H1 (cell line): Measurements from ENCODE around the gene BCKDHA. TPM values are rescaled to one million over a fixed set of nuclear protein-coding genes. Genes with fewer than 3 reads are reported as not detected.

Experiments
- CTCF ChIA-PET: fragments of 300-600 bp; sonication (Branson Sonifier 250); formaldehyde crosslinking; loops from one replicate; lab custom pipeline; 2021; ENCODE audit not compliant: partially characterized antibody; lab: Charles Lee
- POLR2A ChIA-PET: fragments of 300-600 bp; sonication (Branson Sonifier 250); formaldehyde crosslinking; loops from one replicate; lab custom pipeline; 2021; ENCODE audit warnings: inconsistent platforms; ENCODE audit not compliant: partially characterized antibody; lab: Charles Lee
- DNase-seq, 2 experiments: peaks; one replicate each; pipeline versions ENCODE4 v3.0.0 to v3.0.0-alpha.2; 2010 to 2022; ENCODE audit warnings: low spot score in 2 of 2, low read depth in 1 of 2, mixed read lengths in 1 of 2
- FAIRE-seq: peaks from 2 replicates; lab custom pipeline; 2011; peaks lifted over from hg19 to GRCh38; lab: Jason Lieb, UNC
- H2AFZ ChIP-seq: 2 replicates; pipeline ENCODE4 v1.8.1; 2012; ENCODE audit warnings: low read length, inconsistent platforms
- H2AK5ac ChIP-seq: 2 replicates; pipeline ENCODE4 v1.6.1; 2013; ENCODE audit warnings: low read depth, low read length
- H2BK120ac ChIP-seq: replicated peaks from 2 replicates; pipeline ENCODE3; 2013; ENCODE audit warnings: low read depth, low read length, inconsistent platforms
- H2BK12ac ChIP-seq: 2 replicates; pipeline ENCODE4 v1.6.1; 2013; ENCODE audit warnings: low read depth, low read length
- H2BK15ac ChIP-seq: 2 replicates; pipeline ENCODE4 v1.6.1; 2013; ENCODE audit warnings: low read length
- H2BK20ac ChIP-seq: 2 replicates; pipeline ENCODE4 v1.6.1; 2013; ENCODE audit warnings: low read length
- H2BK5ac ChIP-seq: 2 replicates; pipeline ENCODE4 v1.6.1; 2013; ENCODE audit warnings: low read depth, low read length
- H3K14ac ChIP-seq: 2 replicates; pipeline ENCODE4 v1.6.1; 2013; ENCODE audit warnings: inconsistent platforms; ENCODE audit not compliant: insufficient read length
- H3K18ac ChIP-seq: 2 replicates; pipeline ENCODE4 v1.6.1; 2013; ENCODE audit warnings: low read length; ENCODE audit errors: extremely low read depth
- H3K23ac ChIP-seq: 2 replicates; pipeline ENCODE4 v1.6.1; 2013; ENCODE audit warnings: inconsistent platforms; ENCODE audit not compliant: insufficient read length
- H3K23me2 ChIP-seq: 2 replicates; pipeline ENCODE4 v1.6.1; 2013; ENCODE audit warnings: low read depth, low read length
- H3K27ac ChIP-seq: 2 replicates; pipeline ENCODE4 v1.6.1; 2011; ENCODE audit warnings: low read depth, low read length, inconsistent platforms
- H3K27me3 ChIP-seq, 4 experiments: replicated peaks in 1 of 4; 1 replicate in 1 of 4; 2 replicates in 3 of 4; pipeline versions ENCODE4 v1.6.1 to v1.8.1; 2011 to 2013; ENCODE audit warnings: low read length in 3 of 4, mild to moderate bottlenecking in 3 of 4, inconsistent platforms in 2 of 4, mixed read lengths in 2 of 4, moderate library complexity in 1 of 4; ENCODE audit not compliant: control insufficient read depth in 3 of 4, insufficient read depth in 3 of 4; ENCODE audit errors: extremely low read depth in 1 of 4
- H3K36me3 ChIP-seq, 4 experiments: 2 replicates each; pipeline versions ENCODE4 v1.6.1 to v1.8.1; 2011 to 2013; ENCODE audit warnings: mild to moderate bottlenecking in 4 of 4, low read length in 3 of 4, moderate library complexity in 2 of 4, control low read depth in 1 of 4, inconsistent platforms in 1 of 4; ENCODE audit not compliant: insufficient read depth in 4 of 4, control insufficient read depth in 2 of 4
- H3K4ac ChIP-seq: replicated peaks from 2 replicates; pipeline ENCODE3; 2013; ENCODE audit warnings: low read length, low read depth, mixed read lengths, inconsistent platforms; ENCODE audit not compliant: insufficient read length
- H3K4me1 ChIP-seq, 4 experiments: replicated peaks in 1 of 4; 1 replicate in 1 of 4; 2 replicates in 3 of 4; pipeline versions ENCODE4 v1.6.1 to v1.8.1; 2011 to 2013; ENCODE audit warnings: low read length in 3 of 4, inconsistent platforms in 2 of 4, mixed read lengths in 1 of 4; ENCODE audit not compliant: insufficient read depth in 4 of 4, control insufficient read depth in 3 of 4
- H3K4me2 ChIP-seq, 2 experiments: 2 replicates each; pipeline versions ENCODE4 v1.6.1 to v1.8.1; 2011 to 2013; ENCODE audit warnings: low read depth in 2 of 2, low read length in 2 of 2, control low read depth in 1 of 2, inconsistent platforms in 1 of 2, mild to moderate bottlenecking in 1 of 2; ENCODE audit not compliant: insufficient read depth in 1 of 2
- H3K4me3 ChIP-seq, 4 experiments: fragments of 200-600, 300-600 bp in 1 of 4; sonication (generic), shearing (Covaris generic), sonication (Bioruptor Twin) in 1 of 4; 2 replicates each; pipeline versions ENCODE4 v1.5.1 to v1.8.1; 2011 to 2016; ENCODE audit warnings: low read length in 4 of 4, low read depth in 3 of 4, control low read depth in 2 of 4, inconsistent platforms in 2 of 4, mild to moderate bottlenecking in 2 of 4, mixed read lengths in 1 of 4, moderate library complexity in 1 of 4; ENCODE audit not compliant: insufficient read depth in 2 of 4; ENCODE audit errors: extremely low read depth in 1 of 4
- H3K56ac ChIP-seq: replicated peaks from 2 replicates; pipeline ENCODE3; 2013; ENCODE audit warnings: low read depth, mild to moderate bottlenecking, mixed read lengths, low read length, inconsistent platforms; ENCODE audit not compliant: insufficient read length
- H3K79me1 ChIP-seq: 2 replicates; pipeline ENCODE4 v1.6.1; 2013; ENCODE audit warnings: low read depth, low read length, control low read depth
- H3K79me2 ChIP-seq, 2 experiments: 2 replicates each; pipeline versions ENCODE4 v1.6.1 to v1.8.1; 2012 to 2013; ENCODE audit warnings: low read length in 2 of 2, mild to moderate bottlenecking in 2 of 2, inconsistent platforms in 1 of 2; ENCODE audit not compliant: insufficient read depth in 2 of 2, control insufficient read depth in 1 of 2
- H3K9ac ChIP-seq, 4 experiments: replicated peaks in 1 of 4; 1 replicate in 1 of 4; 2 replicates in 3 of 4; pipeline versions ENCODE4 v1.6.1 to v1.8.1; 2011 to 2013; ENCODE audit warnings: low read depth in 3 of 4, low read length in 3 of 4, control low read depth in 2 of 4, mild to moderate bottlenecking in 2 of 4, moderate library complexity in 2 of 4, inconsistent platforms in 1 of 4; ENCODE audit errors: extremely low read depth in 1 of 4
- H3K9me3 ChIP-seq, 2 experiments: 2 replicates each; pipeline versions ENCODE4 v1.6.1 to v1.8.1; 2012 to 2013; ENCODE audit warnings: mild to moderate bottlenecking in 2 of 2, moderate library complexity in 2 of 2, control low read depth in 1 of 2, inconsistent platforms in 1 of 2, low read depth in 1 of 2, low read length in 1 of 2, mixed read lengths in 1 of 2; ENCODE audit not compliant: insufficient read depth in 2 of 2
- H4K20me1 ChIP-seq, 2 experiments: replicated peaks in 1 of 2; 2 replicates each; pipeline versions ENCODE3 to v1.8.1; 2011 to 2013; ENCODE audit warnings: inconsistent platforms in 2 of 2, low read length in 2 of 2, mild to moderate bottlenecking in 1 of 2; ENCODE audit not compliant: insufficient read depth in 2 of 2, control insufficient read depth in 1 of 2
- H4K5ac ChIP-seq: 2 replicates; pipeline ENCODE4 v1.6.1; 2013; ENCODE audit warnings: low read length, low read depth, mixed read lengths, inconsistent platforms; ENCODE audit not compliant: insufficient read length
- H4K8ac ChIP-seq: 2 replicates; pipeline ENCODE4 v1.8.0; 2013; ENCODE audit warnings: mild to moderate bottlenecking, moderate library complexity, low read length, inconsistent platforms; ENCODE audit not compliant: insufficient read depth; ENCODE audit errors: extremely low read depth
- H4K91ac ChIP-seq: replicated peaks from 2 replicates; pipeline ENCODE3; 2013; ENCODE audit warnings: low read length, mixed read lengths, inconsistent platforms; ENCODE audit not compliant: insufficient read length
- JUN ChIP-seq: IDR thresholded peaks from 2 replicates; pipeline ENCODE4 v1.6.1; 2011; ENCODE audit warnings: low read depth, mild to moderate bottlenecking, improper control_type of control experiment, low read length
- JUND ChIP-seq: IDR thresholded peaks from 2 replicates; pipeline ENCODE4 v1.6.1; 2011; ENCODE audit warnings: mild to moderate bottlenecking, improper control_type of control experiment, low read length
- POU5F1 ChIP-seq: IDR thresholded peaks from 2 replicates; pipeline ENCODE4 v1.6.1; 2011; ENCODE audit warnings: low read depth, mild to moderate bottlenecking, low read length, moderate library complexity
- RNF2 ChIP-seq: fragments of 200-900, 300-1000 bp; sonication (generic); IDR thresholded peaks from 2 replicates; pipeline ENCODE4 v1.7.1; 2016; ENCODE audit warnings: borderline replicate concordance, low read depth, mild to moderate bottlenecking, antibody characterized with exemption, low read length; ENCODE audit not compliant: poor library complexity, severe bottlenecking; ENCODE audit errors: missing control alignments
- ZNF274 ChIP-seq: IDR thresholded peaks from 2 replicates; pipeline ENCODE4 v1.7.0; 2012; ENCODE audit warnings: low read length, borderline replicate concordance; ENCODE audit errors: extremely low read depth
- whole genome bisulfite sequencing, 2 experiments: shearing (Covaris generic) in 1 of 2; methylation state at CpG; one replicate each; pipeline versions ENCODE4 v1.1.6 to v1.1.7; 2013 to 2015; ENCODE audit warnings: low lambda C conversion rate in 2 of 2, mixed read lengths in 2 of 2, inconsistent platforms in 1 of 2, low coverage in 1 of 2, missing lambda C conversion rate in 1 of 2; ENCODE audit not compliant: insufficient replicate concordance in 2 of 2, insufficient coverage in 1 of 2, insufficient read length in 1 of 2; ENCODE audit errors: extremely low coverage in 1 of 2, missing lambda C conversion rate in 1 of 2; 5-methylcytosine and 5-hydroxymethylcytosine counted together
- polyA plus RNA-seq, 7 experiments: library from polyadenylated mRNA; depleted of rRNA in 3 of 7; stranded (reverse) in 5 of 7; unstranded in 2 of 7; fragments of >200 nt in 5 of 7; fragments of 200-250 nt in 2 of 7; gene quantifications; 1 replicate in 5 of 7; 2 replicates in 1 of 7; 4 replicates in 1 of 7; pipeline versions ENCODE4 v1.2.1 to v1.2.3, GENCODE V29; 2011 to 2013; ENCODE audit warnings: missing spikeins in 2 of 7, mixed read lengths in 2 of 7
- total RNA-seq: library from RNA; stranded (reverse); fragmentation: NEBNext Ultra II Directional; extraction: Animal tissue kit (Norgen Biotek cat#: 25700); gene quantifications from 2 replicates; pipeline ENCODE4 v1.2.1, GENCODE V29; 2021
- TF ChIP-seq, protein P1 (sequence below): IDR thresholded peaks from 2 replicates; pipeline ENCODE4 v1.6.1; 2012; ENCODE audit warnings: low read length, inconsistent platforms

The BCKDHA gene
- total and polyA plus RNA-seq, 2 of the 8 experiments (the other 6 are each of a cell fraction or from before 2014, with no cell fraction given): 14.2 to 69.6 TPM

DNA sequence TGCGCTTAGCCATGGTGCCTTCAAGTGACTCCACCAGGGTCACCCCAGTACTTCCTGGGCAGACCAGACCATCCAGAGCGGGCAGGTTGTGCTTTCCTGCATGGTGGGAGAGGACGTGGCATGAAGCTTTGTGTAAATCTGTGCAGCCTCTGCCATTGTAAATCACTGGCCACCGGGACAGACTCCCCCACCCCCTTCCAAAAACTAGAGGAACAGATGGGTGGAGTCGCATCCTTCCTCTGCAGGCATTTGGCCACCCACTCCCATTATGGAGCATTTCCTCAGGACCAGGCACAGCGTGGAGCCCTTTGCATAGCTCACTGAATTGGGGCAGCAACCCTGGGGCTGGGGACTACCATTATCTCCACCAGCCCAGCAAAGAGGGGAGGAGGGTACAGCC lies 8.2 kb downstream of the BCKDHA start:
- Histone ChIP-seq H3K36me3 (no peaks in the 10 kb centered on the region; a peak in 1 of 8 replicates), H4K8ac (no peak overlapping the region)
- FAIRE-seq: no peak
- no peak for TF ChIP-seq POU5F1
- TF ChIP-seq JUND: no peak
- no peak for TF ChIP-seq JUN
- no peak for TF ChIP-seq ZNF274
- TF ChIP-seq, protein P1, sequence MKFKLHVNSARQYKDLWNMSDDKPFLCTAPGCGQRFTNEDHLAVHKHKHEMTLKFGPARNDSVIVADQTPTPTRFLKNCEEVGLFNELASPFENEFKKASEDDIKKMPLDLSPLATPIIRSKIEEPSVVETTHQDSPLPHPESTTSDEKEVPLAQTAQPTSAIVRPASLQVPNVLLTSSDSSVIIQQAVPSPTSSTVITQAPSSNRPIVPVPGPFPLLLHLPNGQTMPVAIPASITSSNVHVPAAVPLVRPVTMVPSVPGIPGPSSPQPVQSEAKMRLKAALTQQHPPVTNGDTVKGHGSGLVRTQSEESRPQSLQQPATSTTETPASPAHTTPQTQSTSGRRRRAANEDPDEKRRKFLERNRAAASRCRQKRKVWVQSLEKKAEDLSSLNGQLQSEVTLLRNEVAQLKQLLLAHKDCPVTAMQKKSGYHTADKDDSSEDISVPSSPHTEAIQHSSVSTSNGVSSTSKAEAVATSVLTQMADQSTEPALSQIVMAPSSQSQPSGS: no peak
- no peak for TF ChIP-seq RNF2

More for the DNA sequence above, 8.2 kb downstream of the BCKDHA start:
- H2BK20ac ChIP-seq: no peak overlapping the region
- no peak overlapping the region for H4K91ac ChIP-seq
- no peak overlapping the region for H3K27ac ChIP-seq
- H4K20me1 ChIP-seq: peaks cover 0 to 6% of the 10 kb centered on the region in 2 experiments
- no peak overlapping the region for H3K4me2 ChIP-seq
- H2BK12ac ChIP-seq: no peak overlapping the region
- H3K56ac ChIP-seq: no peak overlapping the region
- DNase-seq: no peak
- H2BK15ac ChIP-seq: no peak overlapping the region
- no peak overlapping the region for H3K23ac ChIP-seq
- H3K9me3 ChIP-seq: no peaks in the 10 kb centered on the region
- peaks cover 0 to 5% (median 1%) of the 10 kb centered on the region in 4 experiments; a peak in 5 of 7 replicates for H3K4me1 ChIP-seq
- H3K14ac ChIP-seq: no peak overlapping the region
- no peak overlapping the region for H2BK120ac ChIP-seq
- no peak overlapping the region for H3K4ac ChIP-seq
- no peaks in the 10 kb centered on the region for H3K23me2 ChIP-seq
- no peak overlapping the region for H2BK5ac ChIP-seq
- 90% methylated on average over 6 of the region's 6 CpGs; no CpG with 5 or more reads in 1 of the 2 experiments for WGBS, 2 experiments
- no peak overlapping the region for H2AK5ac ChIP-seq
- CTCF ChIA-PET: interaction anchor here (1.1 to 4.9 kb wide), 4 partner anchors 22 to 163 kb away, joined by 3 to 34 read pairs (median 12); partner anchors contain the start of gene B3GNT8
- POLR2A ChIA-PET: interaction anchor here (0.6 to 3.3 kb wide), 4 partner anchors 21 to 42 kb away, joined by 4 to 8 read pairs (median 7); partner anchors contain the start of gene B3GNT8
- no peaks in the 10 kb centered on the region for H3K79me1 ChIP-seq
- no peak overlapping the region for H3K4me3 ChIP-seq
- no peaks in the 10 kb centered on the region for H3K79me2 ChIP-seq
- no peak overlapping the region for H3K18ac ChIP-seq
- H3K9ac ChIP-seq: no peak overlapping the region
- H3K27me3 ChIP-seq: no peaks in the 10 kb centered on the region
- H2AFZ ChIP-seq: no peak overlapping the region
- no peak overlapping the region for H4K5ac ChIP-seq
